HUDEP-2 (cell line): ENCODE measurements around the gene DTX3.
"Not testable (repeated sequence)": the region's sequence is repeated elsewhere in the genome, so short reads cannot be mapped to it uniquely, and the experiment has no call there.

Experiments used
- DNase-seq, 76 experiments: peaks; one replicate each; lab custom pipeline; 2025; ENCODE audit not compliant: unreplicated experiment in 76 of 76; lab: John Stamatoyannopoulos, UW

Gene DTX3

DNA sequence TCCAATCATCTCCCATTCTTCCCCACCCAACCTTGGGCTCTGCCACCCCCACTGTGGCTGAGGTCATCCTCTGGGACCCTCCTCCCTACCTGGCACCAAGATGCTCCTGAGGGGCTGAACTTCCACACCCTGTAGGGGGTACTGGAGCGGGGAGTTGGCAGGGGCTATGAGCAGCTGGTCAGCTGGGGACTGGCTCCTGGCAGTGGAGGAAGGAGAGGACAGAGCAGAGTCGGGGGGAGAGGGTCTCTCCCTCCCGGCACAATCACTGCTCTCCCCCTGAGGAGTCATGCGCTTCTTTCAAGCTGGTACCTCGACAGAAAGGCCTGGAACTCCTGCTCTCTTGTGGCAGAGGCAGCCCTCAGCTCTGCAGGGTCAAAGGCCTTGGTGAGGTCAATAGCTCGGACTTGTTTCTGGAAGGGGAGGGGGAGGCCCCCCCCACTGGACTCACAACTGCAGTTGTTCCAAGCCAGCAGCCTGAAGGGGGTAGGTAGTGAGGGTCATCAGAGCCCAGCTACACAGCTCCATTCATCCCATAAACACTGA is 26.3 kb downstream of the DTX3 start:
- no peak for DNase-seq

GRCh38 chr12:57631566-57632072 is 27.0 kb downstream of the DTX3 start:
- no peak for DNase-seq

DNA sequence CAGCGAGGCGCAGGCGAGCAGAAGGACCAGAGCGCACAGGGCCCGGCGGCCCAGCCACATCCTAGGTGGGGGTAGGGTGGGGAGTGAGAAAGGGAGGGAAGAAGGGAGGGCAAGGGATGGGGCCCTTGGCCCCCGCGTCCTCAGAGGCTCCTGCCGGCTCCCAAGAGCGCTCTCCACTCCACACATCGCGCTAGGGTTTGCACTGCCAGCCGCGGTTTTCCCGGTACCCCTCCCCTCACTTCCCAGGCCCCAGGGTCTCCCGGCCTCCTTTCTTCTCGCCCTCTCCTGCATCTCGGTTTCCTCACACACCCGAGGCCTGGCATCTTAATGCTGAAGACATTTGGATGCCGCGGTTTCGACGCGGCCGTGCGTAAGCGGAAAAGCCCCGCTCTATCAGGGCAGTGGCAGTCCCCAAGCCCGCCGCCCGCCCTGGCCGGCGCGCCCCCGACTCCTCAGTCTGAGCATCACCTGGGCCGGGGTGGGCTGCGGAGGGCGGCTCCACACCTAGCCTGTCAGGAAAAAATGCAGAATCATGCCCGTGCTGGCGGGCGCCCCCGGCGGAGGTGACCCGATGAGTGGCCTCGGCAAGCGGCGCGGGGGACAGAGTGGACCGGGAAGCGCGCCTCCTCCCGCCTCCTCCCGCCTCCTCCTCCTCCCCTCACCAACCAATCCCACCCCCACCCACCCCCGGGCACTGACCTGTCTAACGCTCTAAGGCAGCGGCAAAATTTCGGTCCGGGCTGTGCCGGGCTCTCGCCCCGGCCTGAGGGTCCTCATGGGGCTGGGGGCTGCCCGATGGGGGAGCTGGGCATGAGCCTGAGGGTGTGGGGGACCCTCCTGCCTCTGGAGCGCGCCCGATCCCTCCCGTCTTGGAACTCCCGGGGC is 27.7 kb downstream of the DTX3 start:
- no peak for DNase-seq

GRCh38 chr12:57632958-57633840 is 28.6 kb downstream of the DTX3 start, which contains the start of gene B4GALNT1:
TSS of gene B4GALNT1 (minus strand) at chr12:57633201. CDS start at chr12:57632132, 1,069 bp downstream.
- DNase-seq: peak in 37 of 76 experiments; percentile 5 to 54 (median 33)

DNA sequence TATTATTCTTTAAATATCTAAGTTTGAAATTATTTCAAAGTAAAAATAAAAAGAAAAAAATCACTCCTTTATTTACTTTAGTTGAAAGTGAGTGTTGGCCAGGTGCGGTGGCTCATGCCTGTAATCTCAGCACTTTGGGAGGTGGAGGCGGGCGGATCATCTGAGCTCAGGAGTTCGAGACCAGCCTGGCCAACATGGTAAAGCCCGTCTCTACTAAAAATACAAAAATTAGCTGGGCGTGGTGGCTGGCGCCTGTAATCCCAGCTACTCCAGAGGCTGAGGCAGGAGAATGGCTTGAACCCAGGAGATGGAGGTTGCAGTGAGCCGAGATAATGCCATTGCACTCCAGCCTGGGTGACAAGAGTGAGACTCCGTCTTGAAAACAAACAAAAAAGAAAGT is 32.1 kb downstream of the DTX3 start:
- not testable (repeated sequence) for DNase-seq

GRCh38 chr12:57637364-57637763 is 32.7 kb downstream of the DTX3 start:
- DNase-seq: no peak

DNA sequence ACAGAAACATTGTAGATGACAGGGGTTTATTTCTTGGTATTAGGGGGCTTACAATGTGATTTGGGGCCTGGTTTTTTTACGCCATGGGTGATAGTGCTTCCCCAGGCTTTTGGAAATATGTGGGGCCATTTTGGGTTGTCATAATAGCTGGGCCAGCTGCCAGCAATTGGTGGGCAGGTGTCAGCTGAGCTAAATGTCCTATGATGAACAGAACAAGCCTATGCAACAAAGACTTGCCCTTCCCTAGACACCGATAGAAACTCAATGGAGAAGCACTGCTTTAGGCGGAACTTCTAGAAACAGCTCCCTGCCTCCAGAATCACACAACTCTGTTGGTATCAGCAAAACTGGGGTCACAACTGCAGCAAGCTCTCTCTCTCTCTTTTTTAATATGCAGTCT is 33.5 kb downstream of the DTX3 start:
- DNase-seq: no peak

- DNase-seq: no peak
These were observed 35.8 kb downstream of the DTX3 start for GRCh38 chr12:57640175-57641042.

GRCh38 chr12:57641699-57642442 is 37.2 kb downstream of the DTX3 start:
- DNase-seq: no peak

GRCh38 chr12:57645990-57646658 is 41.5 kb downstream of the DTX3 start:
- peak in 3 of 76 experiments; percentile 5 to 18 (median 7) for DNase-seq

- not testable (repeated sequence) for DNase-seq
These were observed 42.0 kb downstream of the DTX3 start for GRCh38 chr12:57646659-57647049.

DNA sequence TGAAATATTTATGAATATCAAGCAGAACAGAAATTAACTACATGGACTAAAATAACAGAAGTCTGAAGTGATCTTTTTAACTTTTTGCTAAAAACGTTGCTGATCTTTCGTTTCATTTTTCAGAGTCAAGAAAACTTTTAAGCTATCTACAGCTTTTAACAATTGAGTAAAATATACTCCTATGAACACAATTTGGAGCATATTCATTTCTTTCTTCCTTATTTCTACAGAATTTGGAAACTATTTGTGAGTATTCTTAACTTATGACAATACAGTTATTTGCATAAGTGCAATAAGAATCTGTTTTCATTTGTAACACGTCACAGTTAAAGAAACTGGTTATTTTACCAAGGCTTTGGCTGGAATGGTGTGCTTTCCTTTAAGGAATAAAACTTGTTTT is 49.4 kb downstream of the DTX3 start:
- no peak for DNase-seq

DNA sequence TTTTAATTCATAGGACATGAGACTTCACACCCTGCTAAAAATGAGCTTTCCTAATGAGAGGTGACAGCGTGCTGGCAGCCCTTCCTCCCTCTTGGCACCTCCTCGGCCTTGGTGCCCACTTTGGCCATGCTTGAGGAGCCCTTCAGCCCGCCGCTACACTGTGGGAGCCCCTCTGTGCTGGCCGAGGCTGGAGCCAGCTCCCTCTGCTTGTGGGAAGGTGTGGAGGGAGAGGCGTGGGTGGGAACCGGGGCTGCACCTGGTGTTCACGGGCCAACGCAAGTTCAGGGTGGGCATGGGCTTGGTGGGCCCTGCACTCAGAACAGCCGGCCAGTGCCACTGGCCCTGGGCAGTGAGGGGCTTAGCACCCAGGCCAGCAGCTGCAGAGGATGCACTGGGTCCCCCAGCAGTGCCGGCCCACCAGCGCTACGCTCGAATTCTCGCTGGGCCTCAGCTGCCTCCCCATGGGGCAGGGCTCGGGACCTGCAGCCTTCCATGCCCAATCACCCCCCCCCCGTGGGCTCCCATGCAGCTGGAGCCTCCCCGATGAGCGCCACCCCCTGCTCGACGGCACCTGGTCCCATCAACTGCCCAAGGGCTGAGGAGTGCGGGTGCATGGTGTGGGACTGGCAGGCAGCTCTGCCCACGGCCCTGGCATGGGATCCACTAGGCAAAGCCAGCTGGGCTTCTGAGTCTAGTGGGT is 51.1 kb downstream of the DTX3 start:
- DNase-seq: no peak

GRCh38 chr12:57656408-57656807 is 51.8 kb downstream of the DTX3 start:
- not testable (repeated sequence) for DNase-seq

GRCh38 chr12:57657744-57658143 is 53.1 kb downstream of the DTX3 start:
- no peak for DNase-seq

DNA sequence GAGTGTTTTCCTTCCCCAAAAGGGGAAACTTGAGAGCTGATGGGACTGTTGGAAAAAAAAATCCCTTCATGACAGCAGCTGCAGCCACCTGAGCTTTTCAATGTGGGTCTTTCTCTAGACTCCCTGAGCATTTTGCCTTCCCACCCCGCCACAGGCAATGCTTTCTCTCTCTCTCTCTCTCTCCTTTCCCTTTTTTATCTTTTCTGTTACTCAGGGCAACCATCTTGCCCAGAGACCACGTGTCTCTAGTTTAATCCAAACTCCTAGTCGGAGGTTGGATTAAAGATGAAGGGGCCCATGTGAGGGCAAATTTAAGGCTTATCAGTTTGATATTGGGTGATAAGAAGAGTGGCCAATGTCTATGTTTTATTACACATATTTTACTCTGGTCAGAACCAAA is 54.3 kb downstream of the DTX3 start:
- DNase-seq: no peak
